Neural crest cell (in vitro differentiated cells): ENCODE data around the gene DNM3. TPM values are rescaled to one million over a fixed set of nuclear protein-coding genes. Genes with fewer than 3 reads are reported as not detected.
A peak's percentile ranks its signal among the peaks of the same experiment; 100 is the strongest.

Source experiments
- DNase-seq: peaks from one replicate; pipeline ENCODE4 v3.0.0; 2021; ENCODE audit warnings: low read depth, mixed read lengths, low spot score
- H3K27ac Mint-ChIP-seq: one replicate; pipeline ENCODE4 v1.8.0; 2021; ENCODE audit warnings: mild to moderate bottlenecking, mixed read lengths; ENCODE audit not compliant: unreplicated experiment
- H3K27me3 Mint-ChIP-seq: 2 replicates; pipeline ENCODE4 v1.8.0; 2021; ENCODE audit warnings: low read depth, mild to moderate bottlenecking, mixed read lengths
- H3K36me3 Mint-ChIP-seq: 2 replicates; pipeline ENCODE4 v1.8.0; 2021; ENCODE audit warnings: low read depth, mild to moderate bottlenecking, mixed read lengths
- H3K4me1 Mint-ChIP-seq: 2 replicates; pipeline ENCODE4 v1.8.0; 2021; ENCODE audit warnings: mixed read lengths
- H3K4me3 Mint-ChIP-seq: one replicate; pipeline ENCODE4 v1.8.0; 2021; ENCODE audit warnings: mild to moderate bottlenecking, mixed read lengths
- H3K9me3 Mint-ChIP-seq: 2 replicates; pipeline ENCODE4 v1.8.0; 2021; ENCODE audit warnings: mixed read lengths
- CTCF ChIP-seq: fragments of 200-600 bp; sonication (generic); conservative IDR thresholded peaks from 2 replicates; pipeline ENCODE4 v1.5.0; 2021; ENCODE audit warnings: antibody characterized with exemption, mild to moderate bottlenecking
- microRNA-seq: library from miRNA; unstranded; fragments of <30 nt; microRNA quantifications from one replicate; pipeline ENCODE4, GENCODE V29; 2020
- total RNA-seq: library from RNA; stranded (reverse); gene quantifications from 2 replicates; pipeline ENCODE4 v1.2.1, GENCODE V29; 2021

Gene DNM3
- total RNA-seq, 1 donor from 2014 or later: 3.5 TPM

DNA sequence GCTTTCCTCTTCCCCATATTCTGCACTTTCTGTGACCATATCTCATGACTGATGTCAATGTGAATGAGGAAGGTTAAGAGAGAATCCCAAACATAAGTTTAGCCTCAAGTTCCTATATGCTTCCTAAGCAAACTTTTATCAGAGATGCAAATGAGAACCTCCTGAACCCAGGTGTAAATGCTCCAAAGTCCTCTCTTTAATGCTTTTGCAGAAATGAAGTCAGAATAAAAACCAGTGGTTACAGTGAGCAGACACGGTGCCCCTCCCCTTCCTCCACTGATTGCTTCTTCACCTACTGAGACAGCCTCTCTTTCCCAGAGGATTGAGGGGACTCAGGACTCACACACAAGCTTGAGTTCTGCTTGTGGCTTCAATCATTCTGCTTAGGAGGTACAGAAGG, 614.2 kb downstream of the DNM3 start:
- no peaks in the 10 kb centered on the region for H3K9me3 Mint-ChIP-seq
- no peaks in the 10 kb centered on the region for H3K36me3 Mint-ChIP-seq
- H3K4me3 Mint-ChIP-seq: no peak overlapping the region
- H3K4me1 Mint-ChIP-seq: peaks cover 23% of the 10 kb centered on the region
- no peak for DNase-seq
- H3K27me3 Mint-ChIP-seq: no peaks in the 10 kb centered on the region
- no peak for TF ChIP-seq CTCF
- H3K27ac Mint-ChIP-seq: no peak overlapping the region

- H3K27me3 Mint-ChIP-seq: no peaks in the 10 kb centered on the region
- H3K27ac Mint-ChIP-seq: no peak overlapping the region
- peaks cover 26% of the 10 kb centered on the region for H3K4me1 Mint-ChIP-seq
- H3K9me3 Mint-ChIP-seq: no peaks in the 10 kb centered on the region
- no peak for TF ChIP-seq CTCF
- H3K4me3 Mint-ChIP-seq: no peak overlapping the region
- no peaks in the 10 kb centered on the region for H3K36me3 Mint-ChIP-seq
- no peak for DNase-seq
Observed at GRCh38 chr1:172456344-172456769, 615.1 kb downstream of the DNM3 start.

GRCh38 chr1:172457479-172458130, 616.3 kb downstream of the DNM3 start:
- H3K4me3 Mint-ChIP-seq: no peak overlapping the region
- no peaks in the 10 kb centered on the region for H3K27me3 Mint-ChIP-seq
- TF ChIP-seq CTCF: no peak
- no peaks in the 10 kb centered on the region for H3K36me3 Mint-ChIP-seq
- peaks cover 27% of the 10 kb centered on the region for H3K4me1 Mint-ChIP-seq
- DNase-seq: no peak
- H3K27ac Mint-ChIP-seq: no peak overlapping the region
- H3K9me3 Mint-ChIP-seq: no peaks in the 10 kb centered on the region

DNA sequence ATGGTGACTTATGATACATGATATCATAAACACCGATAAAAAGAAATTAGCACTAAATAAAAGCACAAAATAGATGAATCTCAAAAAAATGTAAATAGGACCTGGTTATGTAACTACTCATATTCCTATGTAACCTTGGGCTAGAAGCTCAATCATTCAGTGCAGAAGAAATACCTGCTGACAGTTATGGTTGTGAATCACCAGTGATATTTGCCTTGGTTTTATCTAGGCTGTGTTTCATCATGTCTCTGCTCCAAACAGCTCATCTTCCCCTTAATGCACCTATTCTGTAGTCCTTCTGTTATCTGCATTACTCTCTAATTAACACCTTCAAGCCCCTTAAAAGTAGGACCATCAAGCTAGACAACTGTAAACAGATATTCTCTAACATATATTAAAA, 618.9 kb downstream of the DNM3 start:
- H3K27ac Mint-ChIP-seq: no peak overlapping the region
- no peaks in the 10 kb centered on the region for H3K9me3 Mint-ChIP-seq
- no peaks in the 10 kb centered on the region for H3K36me3 Mint-ChIP-seq
- no peaks in the 10 kb centered on the region for H3K27me3 Mint-ChIP-seq
- H3K4me3 Mint-ChIP-seq: no peak overlapping the region
- TF ChIP-seq CTCF: no peak
- DNase-seq: no peak
- H3K4me1 Mint-ChIP-seq: peaks cover 24% of the 10 kb centered on the region

- Mint-ChIP-seq H3K27me3 (no peaks in the 10 kb centered on the region), H3K36me3 (no peaks in the 10 kb centered on the region), H3K4me3 (peak overlapping the region; percentile 27), H3K27ac (peak overlapping the region; percentile 96), H3K4me1 (peaks cover 24% of the 10 kb centered on the region), H3K9me3 (no peaks in the 10 kb centered on the region)
- no peak for TF ChIP-seq CTCF
- DNase-seq: no peak
Observed at GRCh38 chr1:172460887-172461315, 619.6 kb downstream of the DNM3 start.

Small RNA genes within 50 kb of the gene (microRNA-seq; reads per million reads assigned to microRNA genes)
- 8.3 reads per million, percentile 13 among the genes with 10 or more reads in this experiment for gene MIR199A2
- gene MIR3120: not detected

Other genes with a start within 250 kb of the DNM3 start
- gene MYOCOS, start 219.3 kb upstream of the DNM3 start, total RNA-seq: 0.14 and 0.21 TPM in 2 replicates
- gene MYOC, start 188.8 kb upstream of the DNM3 start, total RNA-seq: not detected in 2 replicates
- gene VAMP4, start 99.4 kb upstream of the DNM3 start, total RNA-seq: 10.3 and 11.1 TPM in 2 replicates
- 35.6 TPM in 2 replicates for gene METTL13, start 59.8 kb upstream of the DNM3 start, total RNA-seq